GDM1 (cell line): Measurements from ENCODE around the gene ARMC3.
"Not testable (repeated sequence)": the region's sequence is repeated elsewhere in the genome, so short reads cannot be mapped to it uniquely, and the experiment has no call there.

Experiments used
- DNase-seq: peaks from one replicate; lab custom pipeline; 2025; lab: John Stamatoyannopoulos, UW

The ARMC3 gene, protein sequence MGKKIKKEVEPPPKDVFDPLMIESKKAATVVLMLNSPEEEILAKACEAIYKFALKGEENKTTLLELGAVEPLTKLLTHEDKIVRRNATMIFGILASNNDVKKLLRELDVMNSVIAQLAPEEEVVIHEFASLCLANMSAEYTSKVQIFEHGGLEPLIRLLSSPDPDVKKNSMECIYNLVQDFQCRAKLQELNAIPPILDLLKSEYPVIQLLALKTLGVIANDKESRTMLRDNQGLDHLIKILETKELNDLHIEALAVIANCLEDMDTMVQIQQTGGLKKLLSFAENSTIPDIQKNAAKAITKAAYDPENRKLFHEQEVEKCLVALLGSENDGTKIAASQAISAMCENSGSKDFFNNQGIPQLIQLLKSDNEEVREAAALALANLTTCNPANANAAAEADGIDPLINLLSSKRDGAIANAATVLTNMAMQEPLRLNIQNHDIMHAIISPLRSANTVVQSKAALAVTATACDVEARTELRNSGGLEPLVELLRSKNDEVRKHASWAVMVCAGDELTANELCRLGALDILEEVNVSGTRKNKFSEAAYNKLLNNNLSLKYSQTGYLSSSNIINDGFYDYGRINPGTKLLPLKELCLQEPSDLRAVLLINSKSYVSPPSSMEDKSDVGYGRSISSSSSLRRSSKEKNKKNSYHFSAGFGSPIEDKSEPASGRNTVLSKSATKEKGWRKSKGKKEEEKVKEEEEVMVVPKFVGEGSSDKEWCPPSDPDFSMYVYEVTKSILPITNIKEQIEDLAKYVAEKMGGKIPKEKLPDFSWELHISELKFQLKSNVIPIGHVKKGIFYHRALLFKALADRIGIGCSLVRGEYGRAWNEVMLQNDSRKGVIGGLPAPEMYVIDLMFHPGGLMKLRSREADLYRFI

DNA sequence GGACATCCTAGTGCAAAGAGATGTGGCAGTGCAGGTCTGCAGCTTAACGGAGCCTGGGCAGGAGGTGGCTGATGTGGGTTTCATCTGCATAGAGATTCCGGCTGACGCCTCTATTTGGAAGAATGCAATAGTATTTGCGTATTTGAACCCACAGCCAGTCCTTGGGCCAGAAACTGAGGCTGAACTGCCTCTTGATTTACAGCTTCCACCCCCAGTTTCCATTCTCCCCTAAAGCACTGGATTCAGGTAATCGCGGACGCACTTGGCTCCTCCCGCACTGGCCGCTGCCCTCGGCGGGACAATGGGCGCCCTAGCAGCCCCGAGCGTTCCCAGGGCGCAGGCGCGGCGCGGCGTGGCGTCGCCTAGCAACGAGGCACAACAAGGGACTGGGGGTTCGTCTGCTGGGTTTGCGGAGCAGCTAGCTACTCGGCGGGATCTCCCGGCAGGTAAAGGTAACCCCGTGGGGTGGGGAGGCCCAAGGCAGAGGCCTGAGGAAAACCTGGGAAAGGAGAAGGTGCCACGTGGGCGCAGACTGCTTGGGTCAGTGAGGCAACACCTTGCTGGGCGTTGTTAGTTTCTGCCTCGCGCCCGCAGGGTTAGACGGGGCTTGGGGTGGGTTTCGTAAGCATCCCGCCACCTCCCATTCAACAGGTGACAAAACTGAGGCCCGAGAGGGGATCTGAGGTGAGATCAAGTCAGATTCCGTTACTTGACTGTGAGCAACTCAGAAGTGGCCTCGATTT is at the start of gene ARMC3:
ARMC3 (plus strand) TSS at position 393 of the 743 bp plus-strand sequence. CDS start 3,944 bp downstream, outside the sequence.
- DNase-seq, result no peak

DNA sequence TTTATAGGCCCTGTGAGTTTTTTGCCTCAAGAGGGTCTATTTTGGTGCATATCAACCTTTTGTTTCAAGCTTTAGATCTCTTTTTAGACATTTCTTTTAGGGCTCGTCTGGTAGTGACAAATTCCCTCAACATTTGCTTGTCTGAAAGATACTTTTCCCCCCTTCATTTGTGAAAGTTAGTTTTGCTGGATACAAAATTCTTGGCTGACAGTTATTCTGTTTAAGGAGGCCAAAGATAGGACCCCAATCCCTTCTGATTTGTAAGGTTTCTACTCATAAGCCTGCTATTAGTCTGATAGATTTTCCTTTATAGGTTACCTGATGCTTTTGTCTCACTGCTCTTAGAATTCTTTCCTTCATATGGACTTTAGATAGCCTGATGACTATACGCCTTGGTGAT is 36.1 kb upstream of the ARMC3 start:
- no peak for DNase-seq

DNA sequence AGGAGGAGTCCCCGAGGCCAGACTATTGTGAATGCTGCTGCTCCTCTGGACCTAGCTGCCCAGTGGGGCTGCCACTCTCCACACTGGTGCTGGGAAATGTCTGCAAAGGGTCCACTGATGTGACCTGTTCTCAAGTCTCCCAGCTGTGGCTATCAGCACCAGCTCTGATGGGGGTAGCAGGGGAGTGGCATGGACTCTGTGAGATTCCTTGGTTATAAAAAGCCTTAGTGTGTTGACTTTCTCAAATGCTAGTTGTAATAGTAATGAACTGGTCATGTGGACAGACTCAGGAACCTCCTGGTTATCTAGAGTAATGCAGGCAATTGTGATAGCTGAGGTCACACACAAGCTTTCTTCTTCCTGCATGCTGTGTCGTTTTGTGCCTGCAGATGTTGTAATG is 34.1 kb upstream of the ARMC3 start:
- no peak for DNase-seq

DNA sequence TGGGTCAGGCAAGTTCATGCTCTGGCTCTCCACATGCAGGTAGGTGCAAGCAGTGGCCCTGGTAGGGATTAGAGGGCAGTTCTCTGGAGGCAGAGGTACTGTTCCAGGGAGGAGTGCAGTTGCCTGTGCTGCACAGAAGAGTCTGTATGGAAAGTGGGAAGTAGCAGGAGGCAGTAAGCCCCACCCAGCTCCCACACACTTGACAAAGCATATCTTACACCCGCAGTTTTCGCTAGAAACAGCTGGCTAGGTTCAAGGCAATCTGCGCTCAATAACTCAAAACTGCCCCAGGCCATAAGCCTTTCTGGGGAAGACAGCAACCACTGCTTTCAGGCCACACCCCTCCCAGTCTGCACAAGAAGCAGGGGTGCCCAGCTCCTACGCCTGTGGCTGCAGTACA is 33.1 kb upstream of the ARMC3 start:
- no peak for DNase-seq

DNA sequence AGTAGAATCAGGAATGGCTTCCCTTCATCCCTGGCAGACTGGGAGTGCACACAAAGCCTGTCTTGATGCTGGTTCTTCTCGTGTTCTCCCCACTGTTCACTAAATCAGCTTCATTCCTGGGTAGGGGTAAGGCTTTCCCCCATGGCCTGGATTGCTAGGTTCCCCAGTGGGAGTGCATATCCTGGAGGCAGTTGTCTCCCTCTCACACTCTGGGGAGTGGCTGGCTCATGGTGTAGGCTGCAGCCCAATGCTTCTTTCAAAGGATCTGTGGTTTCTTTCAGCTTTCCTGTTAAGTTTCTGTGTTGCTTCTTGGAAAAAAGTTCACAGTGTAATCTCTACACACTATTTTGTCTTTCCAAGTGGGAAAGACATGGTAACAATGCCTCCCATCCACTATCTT is 32.6 kb upstream of the ARMC3 start:
- no peak for DNase-seq

DNA sequence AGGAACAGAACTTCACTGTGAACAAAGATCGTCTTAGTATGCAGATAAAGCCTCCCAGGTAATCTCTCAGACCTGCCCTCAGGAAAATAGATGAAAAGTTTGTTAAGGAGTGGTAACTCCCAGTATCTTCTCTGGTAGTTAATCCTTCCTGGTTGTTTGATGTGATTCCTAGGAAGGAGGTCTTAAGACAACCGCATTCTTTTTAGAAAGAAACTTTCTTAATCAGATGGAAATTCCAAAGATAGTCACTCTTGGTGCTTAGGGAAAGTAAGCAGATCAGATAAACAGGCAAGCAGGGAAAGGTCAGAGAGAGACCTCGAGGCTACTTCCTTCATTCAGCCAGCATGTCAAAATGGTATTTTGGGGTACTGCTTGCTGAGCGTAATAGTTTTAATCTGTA is 30.5 kb upstream of the ARMC3 start:
- DNase-seq, result no peak

DNA sequence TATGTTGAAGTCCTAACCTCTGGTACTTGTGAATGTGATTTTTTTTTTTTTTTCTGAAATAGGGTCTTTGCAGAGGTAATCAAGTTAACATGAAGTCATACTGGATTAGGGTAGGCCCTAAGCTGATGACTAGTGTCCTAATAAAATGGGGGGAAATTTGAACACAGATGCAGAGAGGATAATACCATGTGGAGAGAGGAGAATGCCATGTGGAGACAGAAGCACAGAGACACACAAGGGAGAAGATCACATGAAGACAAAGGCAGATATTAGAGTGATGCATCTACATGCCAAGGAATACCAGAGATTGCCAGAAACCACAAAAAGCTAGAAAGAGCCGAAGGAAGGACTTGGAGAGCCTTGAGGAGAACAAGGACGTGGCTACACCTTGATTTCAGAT is 28.5 kb upstream of the ARMC3 start:
- no peak for DNase-seq

DNA sequence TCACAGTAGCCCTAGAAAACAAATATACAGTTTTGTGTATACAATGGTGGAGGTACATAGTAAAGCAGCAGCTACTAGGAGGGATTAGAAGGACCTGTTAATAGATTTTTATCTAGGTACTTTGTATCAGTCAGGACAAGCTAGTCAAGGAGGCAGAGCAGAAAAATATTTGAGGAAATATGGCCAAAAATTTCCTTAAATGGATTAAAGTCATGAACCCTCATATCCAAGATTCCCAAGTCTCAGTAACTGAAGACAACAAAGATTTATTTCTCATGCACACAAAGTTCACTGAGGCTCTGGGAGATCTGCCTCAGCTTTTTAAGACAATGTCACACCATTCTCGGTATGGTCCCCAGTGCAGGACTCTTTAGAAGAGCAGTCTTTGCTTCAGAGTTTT is 28.1 kb upstream of the ARMC3 start:
- no peak for DNase-seq

DNA sequence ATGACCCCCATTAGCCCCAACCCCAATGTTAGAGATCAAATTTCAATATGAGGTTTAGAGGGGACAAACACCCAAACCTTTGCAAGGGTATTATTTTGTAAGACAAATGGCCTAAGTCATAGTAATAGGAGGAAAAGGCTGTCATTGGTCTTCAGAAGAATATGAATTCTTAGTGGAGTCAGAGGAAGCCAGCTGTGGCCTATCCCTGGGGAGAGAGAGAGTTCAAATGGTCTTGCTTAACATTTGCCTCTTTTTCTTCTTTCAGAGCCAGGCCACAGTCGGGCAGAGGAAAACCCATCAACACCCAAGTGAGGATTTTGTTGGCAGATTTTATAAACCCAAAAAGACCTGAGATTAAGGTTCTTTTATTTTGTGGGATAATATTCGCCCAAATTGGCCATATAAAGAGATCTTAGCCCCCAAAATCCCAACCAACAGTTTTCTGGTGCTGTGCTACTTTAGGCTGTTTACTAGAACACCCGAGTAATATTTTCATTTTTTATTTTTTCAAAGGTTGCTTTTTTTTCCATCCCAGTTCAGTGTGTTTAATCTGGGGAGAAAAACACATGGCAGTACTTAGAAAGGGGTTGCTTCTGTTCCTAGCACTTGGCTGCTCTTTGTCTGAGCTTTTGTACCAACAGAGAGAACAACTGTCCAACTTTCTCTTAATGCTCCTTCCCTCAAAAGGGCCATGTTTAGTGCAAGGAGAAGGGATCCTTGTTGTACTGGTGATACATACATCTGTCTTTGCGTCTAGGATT is 26.8 kb upstream of the ARMC3 start:
- DNase-seq, result no peak

DNA sequence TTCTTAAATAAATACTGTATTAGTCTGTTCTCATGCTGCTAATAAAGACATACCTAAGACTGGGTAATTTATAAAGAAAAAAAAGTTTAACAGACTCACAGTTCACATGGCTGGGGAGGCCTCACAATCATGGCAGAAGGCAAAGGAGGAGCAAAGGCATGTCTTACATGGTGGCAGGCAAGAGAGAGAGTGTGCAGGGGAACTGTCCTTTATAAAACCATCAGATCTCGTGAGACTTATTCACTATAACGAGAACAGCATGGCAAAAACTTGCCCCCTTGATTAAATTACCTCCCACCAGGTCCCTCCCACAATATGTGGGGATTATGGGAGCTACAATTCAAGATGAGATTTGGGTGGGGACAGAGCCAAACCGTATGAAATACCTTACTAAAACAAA is 25.7 kb upstream of the ARMC3 start:
- DNase-seq, result not testable (repeated sequence)

DNA sequence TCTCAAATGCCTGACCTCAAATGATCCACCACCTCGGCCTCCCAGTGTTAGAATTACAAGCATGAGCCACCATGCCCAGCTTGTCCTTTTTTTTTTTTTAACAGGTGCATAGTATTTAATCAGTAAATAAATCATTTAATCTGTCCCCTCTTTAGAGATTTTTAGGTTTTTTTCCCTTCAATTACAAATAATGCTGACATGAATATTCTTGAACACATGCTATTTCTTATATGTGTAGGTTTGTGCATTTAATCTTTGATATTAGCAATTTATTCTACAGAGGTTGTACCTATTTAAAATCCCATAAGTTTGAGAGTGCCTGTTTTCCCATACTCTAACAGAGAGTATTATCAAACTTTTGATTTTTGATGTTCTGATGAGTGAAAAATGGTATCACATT is 24.2 kb upstream of the ARMC3 start:
- DNase-seq, result no peak

DNA sequence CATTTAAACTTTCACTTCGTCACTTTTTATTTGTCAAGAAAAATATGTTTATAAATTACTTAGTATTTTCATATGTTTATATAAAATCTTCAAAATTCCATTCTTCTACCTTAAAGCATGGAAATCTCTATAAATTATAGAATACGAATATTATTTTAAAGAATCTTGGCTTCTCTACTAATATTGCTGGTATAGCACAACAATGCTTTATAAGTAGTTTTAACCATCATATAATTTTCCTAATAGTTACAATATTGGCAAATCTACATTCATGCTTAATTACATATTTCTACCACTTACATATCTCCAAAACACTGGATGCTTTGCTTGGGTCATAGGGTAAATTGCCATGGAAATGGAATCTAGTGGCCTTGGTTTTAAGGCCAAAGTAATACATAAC is 21.1 kb upstream of the ARMC3 start:
- DNase-seq, result no peak

DNA sequence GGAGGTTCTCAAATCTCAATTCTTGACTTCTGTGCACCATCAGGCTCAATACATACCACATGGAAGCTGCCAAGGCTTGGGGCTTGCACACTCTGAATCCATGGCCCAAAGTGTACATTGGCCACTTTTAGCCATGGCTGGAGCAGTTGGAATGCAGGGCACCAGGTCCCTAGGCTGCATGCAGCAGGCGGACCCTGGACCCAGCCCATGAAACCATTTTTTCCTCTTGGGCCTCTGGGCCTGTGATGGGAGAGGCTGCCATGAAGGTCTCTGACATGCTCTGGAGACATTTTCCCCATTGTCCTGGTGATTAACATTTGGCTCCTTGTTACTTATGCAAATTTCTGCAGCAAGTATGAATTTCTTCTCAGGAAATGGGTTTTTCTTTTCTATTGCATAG is 19.0 kb upstream of the ARMC3 start:
- no peak for DNase-seq

DNA sequence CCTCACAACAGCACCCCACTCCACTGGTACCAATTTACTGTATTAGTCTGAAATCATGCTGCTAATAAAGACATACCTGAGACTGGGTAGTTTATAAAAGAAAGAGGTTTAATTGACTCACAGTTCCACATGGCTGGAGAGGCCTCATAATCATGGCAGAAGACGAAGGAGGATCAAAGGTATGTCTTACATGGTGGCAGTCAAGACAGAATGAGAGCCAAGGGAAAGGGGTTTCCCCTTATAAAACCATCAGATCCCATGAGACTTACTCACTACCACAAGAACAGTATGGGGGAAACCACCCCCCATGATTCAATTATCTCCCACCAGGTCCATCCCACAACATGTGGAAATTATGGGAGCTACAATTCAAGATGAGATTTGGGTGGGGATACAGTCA is 18.2 kb upstream of the ARMC3 start:
- DNase-seq, result not testable (repeated sequence)

DNA sequence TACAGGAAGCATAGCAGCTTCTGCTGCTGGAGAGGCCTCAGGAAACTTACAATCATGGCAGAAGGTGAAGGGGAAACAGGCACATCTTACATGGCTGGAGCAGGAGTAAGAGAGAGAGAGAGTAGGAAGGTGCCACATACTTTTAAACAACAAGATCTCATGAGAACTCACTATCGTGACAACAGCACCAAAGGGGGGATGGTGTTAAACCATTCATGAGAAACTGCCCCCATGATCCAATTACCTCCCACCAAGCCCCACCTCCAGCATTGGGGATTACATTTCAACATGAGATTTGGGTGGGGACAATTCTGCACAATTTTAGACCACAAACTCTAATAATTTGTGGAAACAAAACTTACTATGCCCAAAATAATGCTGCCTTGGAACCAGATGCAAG is 16.8 kb upstream of the ARMC3 start:
- no peak for DNase-seq

DNA sequence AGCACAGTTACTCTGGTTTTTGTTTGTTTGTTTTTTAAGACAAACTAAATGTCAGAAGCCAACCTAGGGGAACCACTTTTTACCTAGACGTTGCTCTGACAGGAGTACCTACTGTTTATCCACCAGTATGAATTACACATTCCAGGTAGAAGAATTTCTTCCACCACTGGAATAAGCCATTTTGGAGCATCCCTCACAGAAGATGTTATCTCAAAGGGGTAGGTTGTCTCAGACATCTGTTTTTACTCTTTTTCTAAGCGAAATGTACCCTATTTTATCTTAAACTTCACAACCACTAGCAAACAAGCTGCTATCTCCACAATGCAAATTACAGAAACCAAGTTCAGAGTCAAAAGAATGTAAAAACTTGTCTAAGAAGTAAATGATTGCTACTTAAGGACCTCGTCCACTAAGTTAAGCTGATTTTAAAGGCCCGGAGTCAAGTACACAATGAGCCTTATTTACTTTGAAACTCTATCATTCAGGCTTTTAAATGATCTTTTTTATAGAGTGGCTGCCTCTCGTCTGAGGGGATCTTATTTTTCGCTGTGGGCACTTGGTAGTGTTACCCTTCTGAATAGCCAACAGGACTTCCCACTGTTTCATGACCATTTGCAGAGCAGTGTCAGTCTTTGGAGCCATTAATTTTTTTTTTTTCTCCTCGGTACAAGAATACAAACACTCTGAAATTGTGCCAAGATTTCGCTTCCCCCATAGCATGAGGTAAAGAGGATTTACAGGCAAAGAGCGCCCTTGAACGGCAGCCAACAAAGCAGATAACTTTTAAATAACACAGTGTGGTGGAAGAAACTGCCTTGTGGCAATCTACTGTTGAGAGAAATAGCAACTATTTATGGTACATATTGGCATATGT is 15.7 kb upstream of the ARMC3 start:
- DNase-seq, result no peak

DNA sequence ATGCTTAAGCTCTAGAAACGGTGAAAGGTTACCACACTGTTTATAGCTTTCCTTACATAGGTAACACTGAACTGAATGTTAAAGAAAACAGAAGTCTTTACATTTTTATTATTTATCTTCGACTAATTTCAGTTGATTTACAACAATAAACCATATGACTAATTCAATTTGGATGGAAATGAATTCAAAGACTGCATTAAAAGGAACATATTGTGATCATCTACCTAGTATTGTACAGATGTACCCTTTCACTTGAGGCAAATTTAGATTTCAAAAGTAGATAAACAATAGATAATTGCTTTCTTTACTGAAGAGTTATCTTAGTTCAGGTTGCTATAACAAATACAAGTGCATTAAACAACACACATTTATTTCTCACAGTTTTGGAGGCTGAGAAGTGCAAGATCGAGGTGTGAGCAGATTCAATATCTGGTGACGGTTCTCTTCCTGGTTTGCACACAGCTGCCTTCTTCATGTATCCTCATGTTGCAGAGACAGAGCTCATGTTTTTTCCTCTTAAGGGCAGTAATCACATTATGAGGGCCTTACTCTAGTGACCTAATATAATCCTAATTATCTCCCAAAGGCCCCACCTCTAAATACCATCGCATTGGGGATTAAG is 15.0 kb upstream of the ARMC3 start:
- no peak for DNase-seq

DNA sequence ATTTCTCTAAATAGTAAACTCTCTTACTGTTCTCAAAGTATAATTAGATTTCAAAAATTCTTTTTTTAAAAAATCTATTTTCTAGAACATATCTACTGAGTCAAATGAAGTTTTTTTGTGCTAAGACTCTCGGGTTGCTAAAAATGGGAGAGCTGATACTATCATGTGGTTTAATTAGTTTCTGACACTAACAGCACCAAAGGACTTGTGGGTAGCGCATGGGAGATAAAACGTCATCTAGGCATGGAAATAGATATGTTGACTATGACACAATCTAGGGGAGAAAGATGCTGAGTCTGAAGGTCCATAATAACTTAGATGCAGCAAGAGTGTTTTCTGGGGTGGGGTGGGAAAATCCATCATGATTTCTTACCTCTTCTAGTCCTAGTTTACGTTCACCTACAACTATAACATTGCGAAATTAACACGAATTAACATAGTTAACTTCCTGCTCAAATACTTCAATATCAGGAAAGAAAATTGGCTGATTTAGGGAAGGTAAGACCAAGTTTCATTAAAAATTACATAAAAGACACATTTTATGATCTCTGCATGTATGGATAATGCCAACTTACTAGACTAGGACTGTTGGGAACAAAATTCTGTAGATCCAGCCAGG is 14.3 kb upstream of the ARMC3 start:
- no peak for DNase-seq

DNA sequence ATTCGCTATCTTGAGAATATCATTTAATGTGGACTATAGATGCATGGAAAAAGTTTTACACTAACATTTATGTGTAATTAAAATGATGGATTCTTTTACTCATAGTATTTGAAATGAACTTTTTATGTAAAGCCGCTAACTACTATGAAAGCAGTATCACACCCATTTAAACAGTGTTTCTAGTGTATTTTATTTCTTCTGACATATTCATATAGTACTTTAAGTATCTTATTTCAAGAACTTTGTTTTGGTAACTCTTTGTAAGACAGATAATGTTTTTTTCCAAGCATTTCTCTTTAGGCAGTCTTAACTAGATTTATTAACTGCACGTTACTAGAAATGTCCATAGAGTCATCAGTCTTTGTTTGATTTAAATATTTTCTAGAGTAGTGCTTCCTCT is 12.5 kb upstream of the ARMC3 start:
- no peak for DNase-seq

DNA sequence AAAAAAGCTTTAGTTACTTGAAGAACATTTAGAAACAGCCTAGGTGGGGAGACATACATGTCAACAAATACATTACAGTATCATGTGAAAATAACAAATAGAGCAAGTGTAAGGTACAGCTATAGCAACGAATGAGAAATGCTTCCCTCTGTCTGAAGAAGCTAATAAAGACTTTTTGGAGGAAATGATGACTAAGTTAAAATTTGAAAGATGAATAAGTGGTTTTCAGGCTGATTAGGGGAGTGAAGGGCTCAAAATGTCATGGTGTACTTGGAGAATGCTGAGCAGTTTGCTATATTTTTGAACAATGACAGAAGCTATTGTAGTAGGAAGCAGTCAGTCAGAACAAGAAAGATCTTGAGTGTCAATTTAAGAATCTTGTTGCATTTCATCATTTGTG is 2.8 kb upstream of the ARMC3 start:
- no peak for DNase-seq
